ENCODE results near the gene TSPAN17. TPM values are rescaled to one million over a fixed set of nuclear protein-coding genes. Genes with fewer than 3 reads are reported as not detected.
A peak's percentile ranks its signal among the peaks of the same experiment; 100 is the strongest.
"Not testable (repeated sequence)": the region's sequence is repeated elsewhere in the genome, so short reads cannot be mapped to it uniquely, and the experiment has no call there.

The TSPAN17 gene, protein sequence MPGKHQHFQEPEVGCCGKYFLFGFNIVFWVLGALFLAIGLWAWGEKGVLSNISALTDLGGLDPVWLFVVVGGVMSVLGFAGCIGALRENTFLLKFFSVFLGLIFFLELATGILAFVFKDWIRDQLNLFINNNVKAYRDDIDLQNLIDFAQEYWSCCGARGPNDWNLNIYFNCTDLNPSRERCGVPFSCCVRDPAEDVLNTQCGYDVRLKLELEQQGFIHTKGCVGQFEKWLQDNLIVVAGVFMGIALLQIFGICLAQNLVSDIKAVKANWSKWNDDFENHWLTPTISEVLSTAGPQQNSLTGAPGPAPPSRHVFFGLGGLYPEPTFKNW
- 10 to 100 TPM; 31.3 to 36.3 (median 33.7) TPM for polyA plus RNA-seq (ENCODE audit: insufficient read length in 4 of 4)

DNA sequence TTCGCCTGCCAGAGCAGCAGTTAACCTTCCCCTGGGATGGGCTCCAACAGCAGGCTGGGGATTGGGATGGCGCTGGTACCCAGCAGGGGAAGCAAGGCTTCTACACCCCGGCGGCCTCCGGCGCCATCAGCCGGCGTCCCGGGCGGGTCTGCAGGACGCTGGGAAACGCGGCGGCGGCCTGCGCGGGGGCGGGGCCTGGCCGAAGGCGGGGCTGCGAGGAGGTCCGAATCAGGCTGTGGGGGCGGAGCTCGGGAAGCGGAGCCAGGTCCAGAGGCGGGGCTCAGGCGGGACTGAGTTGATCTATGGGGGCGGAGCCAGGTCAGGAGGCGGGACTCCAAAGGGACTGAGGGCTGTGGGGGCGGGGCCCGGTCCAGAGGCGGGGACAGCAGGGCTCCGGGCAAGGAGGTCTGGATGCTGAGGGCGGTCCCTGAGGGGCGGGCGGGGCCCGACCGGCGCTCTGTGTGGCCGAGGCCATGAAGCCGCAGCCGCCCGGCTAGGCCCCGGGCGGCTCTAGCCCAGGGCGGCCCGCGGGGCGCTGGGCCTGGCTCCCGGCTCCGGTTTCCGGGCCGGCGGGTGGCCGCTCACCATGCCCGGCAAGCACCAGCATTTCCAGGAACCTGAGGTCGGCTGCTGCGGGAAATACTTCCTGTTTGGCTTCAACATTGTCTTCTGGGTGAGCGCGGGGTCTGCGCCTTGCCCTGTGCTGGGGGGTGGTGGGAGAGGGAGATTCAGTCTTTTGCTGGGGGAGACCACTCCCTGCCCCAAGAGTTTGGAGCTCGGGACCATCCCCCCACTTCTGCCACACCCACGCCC is at the start of gene TSPAN17:
Gene TSPAN17, plus strand, starts transcription at position 455 of the 813 bp plus-strand sequence. Its CDS starts 132 bp downstream, at position 587.
- peak; percentile 98 to 99 (median 98) for DNase-seq (ENCODE audit: low read depth in 4 of 4, low spot score in 3 of 4)

DNA sequence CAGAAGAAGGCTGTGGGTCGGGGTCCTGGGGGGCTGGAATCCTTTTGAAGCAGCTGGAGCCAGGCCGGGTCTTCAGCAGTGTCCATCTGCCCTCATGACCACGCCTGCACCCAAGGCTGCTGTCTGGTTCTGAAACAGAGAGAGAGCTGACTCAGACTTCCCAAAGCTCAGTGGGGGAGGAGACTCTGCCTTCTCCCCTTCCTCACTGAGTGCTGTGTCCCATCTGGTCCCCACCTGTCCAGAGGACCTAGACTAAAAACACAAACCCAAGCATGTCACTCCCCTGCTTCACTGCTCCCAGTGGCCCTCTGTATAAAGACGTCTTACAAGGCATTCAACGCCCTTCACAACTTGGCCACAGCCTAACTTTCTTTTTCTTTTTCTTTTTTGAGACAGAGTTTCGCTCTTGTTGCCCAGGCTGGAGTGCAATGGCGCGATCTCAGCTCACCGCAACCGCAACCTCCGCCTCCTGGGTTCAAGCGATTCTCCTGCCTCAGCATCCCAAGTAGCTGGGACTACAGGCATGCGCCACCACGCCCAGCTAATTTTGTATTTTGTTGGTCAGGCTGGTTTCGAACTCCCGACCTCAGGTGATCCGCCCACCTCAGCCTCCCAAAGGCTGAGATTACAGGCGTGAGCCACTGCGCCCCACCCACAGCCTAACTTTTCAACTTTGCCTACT is 47.4 kb upstream of the TSPAN17 start:
- not testable (repeated sequence) for DNase-seq (ENCODE audit: low read depth in 4 of 4, low spot score in 3 of 4)

DNA sequence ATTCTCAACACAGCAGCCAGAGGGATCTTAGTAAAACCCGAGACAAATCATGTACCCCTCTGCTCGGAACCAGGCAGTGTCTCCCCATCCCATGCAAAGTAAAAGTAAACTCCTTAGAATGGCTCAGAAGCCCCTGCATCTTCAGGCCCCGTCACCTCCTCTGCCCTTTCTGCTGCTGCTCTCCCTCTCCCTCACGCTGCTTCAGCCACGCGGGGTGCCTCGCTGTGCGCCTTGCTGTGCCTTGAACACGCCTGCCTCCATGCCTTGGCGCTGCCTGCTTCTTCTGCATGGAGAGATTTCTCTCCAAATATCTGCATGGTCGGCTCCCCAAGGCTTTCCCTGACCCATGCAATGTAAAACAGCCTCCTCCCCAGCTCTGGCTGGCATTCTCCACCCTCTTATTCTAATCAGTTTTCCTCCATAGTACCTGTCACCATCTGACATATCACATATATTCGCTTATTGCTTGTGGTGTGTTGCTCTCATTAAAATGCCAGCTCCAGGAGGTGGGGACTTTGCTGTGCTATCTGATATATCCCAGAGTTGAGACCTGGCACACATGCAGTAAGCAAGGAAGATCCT is 45.3 kb upstream of the TSPAN17 start:
- DNase-seq (ENCODE audit: low read depth in 4 of 4, low spot score in 3 of 4) = no peak

- no peak for DNase-seq (ENCODE audit: low read depth in 4 of 4, low spot score in 3 of 4)
These were observed 44.2 kb upstream of the TSPAN17 start for GRCh38 chr5:176603091-176603490.

- no peak for DNase-seq (ENCODE audit: low read depth in 4 of 4, low spot score in 3 of 4)
These were observed 41.3 kb upstream of the TSPAN17 start for GRCh38 chr5:176606032-176606431.

GRCh38 chr5:176606875-176607274 is 40.4 kb upstream of the TSPAN17 start:
- DNase-seq (ENCODE audit: low read depth in 4 of 4, low spot score in 3 of 4) = no peak

GRCh38 chr5:176608142-176608705 is 39.1 kb upstream of the TSPAN17 start:
- no peak for DNase-seq (ENCODE audit: low read depth in 4 of 4, low spot score in 3 of 4)

DNA sequence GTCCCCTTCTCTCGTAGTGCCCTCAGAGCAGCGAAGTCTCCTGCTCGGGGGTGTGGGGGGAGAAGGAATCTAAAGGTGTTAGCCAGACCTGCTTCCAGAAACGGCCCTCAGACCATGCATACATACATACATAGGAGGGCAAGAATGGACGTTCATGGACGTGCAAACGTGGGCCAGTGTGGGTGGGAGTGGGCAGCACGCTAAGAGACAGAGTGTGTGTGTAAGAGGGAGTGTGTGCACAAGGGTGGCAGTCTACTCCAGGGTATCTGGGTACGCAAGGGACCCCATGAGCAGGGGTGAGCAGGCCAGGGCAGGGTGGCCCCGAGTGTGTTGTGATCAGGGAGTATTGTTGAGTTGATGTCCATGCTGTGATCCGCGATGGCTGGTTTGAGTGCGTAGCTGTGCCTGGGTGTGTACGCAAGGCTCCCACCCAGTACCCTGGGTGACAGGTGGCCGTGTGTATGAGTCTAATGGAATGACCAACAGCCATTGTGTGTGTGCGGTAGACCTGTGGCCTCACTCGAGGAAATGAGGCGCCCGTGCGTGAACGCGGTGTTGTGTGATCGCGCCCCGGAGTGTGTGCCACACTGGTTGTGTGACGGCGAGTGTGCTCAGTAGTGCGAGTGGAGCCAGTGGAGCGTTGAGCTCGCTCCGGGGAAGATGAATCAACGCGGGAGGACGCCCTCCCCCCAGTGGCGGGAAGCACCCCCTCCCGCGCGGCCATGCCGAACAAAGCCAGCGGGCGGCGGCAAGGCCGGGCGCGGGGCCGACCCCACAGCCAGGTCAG is 38.2 kb upstream of the TSPAN17 start:
- no peak for DNase-seq (ENCODE audit: low read depth in 4 of 4, low spot score in 3 of 4)

GRCh38 chr5:176609724-176610434 is 37.4 kb upstream of the TSPAN17 start, which contains the start of gene GPRIN1:
GPRIN1 (minus strand) TSS chr5:176610156; CDS start chr5:176599834, 10,322 bp downstream.
- DNase-seq (ENCODE audit: low read depth in 4 of 4, low spot score in 3 of 4) = peak in 2 of 4 donors; percentile 43 to 48

DNA sequence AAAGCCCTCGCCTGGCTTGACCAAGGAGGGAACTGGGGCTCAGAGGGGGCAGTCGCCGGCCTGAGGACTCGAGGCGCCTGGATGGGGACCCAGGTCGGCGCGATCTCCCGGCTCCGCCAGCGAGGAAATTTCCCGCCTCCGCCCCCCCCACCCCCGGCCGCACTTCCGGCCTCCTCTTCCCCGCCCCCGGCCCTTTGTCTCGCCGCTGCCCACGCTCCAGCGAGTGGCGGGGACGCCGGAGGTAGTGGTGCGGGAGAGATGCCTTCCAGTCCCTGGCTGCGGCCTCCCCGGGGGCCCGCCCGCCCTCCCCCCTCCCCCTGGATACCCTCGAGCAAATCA is 36.9 kb upstream of the TSPAN17 start:
- DNase-seq (ENCODE audit: low read depth in 4 of 4, low spot score in 3 of 4) = no peak

DNA sequence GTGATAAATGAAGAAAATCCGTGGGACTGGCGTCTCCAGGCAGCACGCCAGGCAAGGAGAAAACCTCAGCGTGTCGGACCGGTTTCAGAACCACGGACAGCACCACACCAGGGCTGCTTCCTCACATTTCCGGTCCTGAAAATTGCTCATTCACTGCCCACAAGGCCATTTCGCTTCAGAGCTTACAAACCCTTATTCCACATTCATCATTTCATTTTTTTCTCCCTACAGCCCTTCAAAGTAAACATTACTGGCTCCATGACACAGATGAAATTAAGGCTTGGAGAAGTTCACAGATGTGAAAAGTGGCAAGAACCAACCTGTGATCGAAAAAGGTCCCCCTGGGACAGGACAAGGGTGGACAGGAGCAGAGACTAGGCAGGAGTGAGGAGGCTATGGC is 35.8 kb upstream of the TSPAN17 start:
- DNase-seq (ENCODE audit: low read depth in 4 of 4, low spot score in 3 of 4) = peak in 3 of 4 donors; percentile 65 to 79 (median 73)

DNA sequence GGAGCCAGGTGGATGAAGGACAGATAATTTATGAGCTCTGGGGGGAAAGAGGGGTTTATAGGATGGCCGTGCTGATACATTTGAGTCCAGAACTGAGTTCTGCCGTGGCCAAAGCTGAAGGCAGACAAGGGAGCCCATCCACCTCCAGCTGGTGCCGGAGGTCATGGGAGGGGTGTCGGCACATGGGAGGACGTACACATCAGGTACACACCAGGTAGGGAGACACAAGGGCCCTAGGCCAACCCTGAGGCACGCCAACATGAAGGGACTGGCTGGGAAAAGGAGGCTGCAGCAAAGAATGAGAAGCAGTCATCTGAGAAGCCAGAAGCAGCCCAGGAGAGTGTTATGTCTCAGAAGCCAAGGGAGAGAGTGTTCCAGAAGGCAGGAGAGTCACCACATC is 35.3 kb upstream of the TSPAN17 start:
- no peak for DNase-seq (ENCODE audit: low read depth in 4 of 4, low spot score in 3 of 4)

DNA sequence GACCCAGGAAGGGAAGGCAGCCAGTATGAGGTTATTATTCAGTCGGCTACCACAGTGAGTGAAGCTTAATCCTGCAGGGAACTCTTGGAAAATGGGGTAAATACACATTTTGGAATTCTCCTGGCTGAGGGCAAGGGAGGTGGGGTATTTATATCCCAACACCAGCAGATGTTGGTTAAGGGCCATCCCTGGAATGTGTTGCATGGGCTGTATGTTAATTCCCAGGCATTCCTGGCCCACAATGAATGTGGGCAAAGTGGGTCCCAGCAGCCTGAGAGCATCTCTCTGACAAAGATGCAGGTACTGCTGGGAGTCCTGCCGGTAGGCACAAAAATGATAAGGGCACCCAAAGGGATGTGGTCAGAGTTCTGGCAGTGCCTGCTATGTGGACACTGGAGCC is 34.4 kb upstream of the TSPAN17 start:
- DNase-seq (ENCODE audit: low read depth in 4 of 4, low spot score in 3 of 4) = no peak

GRCh38 chr5:176614805-176615478 is 32.3 kb upstream of the TSPAN17 start:
- DNase-seq (ENCODE audit: low read depth in 4 of 4, low spot score in 3 of 4) = no peak

DNA sequence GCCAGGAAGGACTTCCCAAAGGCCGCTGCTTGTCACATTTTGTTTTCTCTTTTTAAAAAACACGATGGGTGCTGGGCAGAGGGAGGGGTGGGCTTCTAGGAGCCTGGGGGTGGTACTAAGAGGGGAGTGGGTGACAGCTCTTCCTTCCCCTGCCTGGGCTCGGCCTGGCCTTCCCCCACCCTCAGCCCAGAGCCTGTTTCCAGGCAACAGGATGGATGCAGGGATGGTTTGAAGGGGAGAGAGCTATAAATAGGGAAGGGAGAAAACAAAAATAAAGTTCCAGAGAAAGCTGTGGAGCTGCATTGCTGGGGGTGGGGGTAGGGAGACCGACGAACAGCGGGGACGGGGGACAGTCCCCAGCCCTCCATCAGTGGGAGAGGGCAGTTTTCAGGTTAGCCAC is 30.8 kb upstream of the TSPAN17 start:
- DNase-seq (ENCODE audit: low read depth in 4 of 4, low spot score in 3 of 4) = no peak

DNA sequence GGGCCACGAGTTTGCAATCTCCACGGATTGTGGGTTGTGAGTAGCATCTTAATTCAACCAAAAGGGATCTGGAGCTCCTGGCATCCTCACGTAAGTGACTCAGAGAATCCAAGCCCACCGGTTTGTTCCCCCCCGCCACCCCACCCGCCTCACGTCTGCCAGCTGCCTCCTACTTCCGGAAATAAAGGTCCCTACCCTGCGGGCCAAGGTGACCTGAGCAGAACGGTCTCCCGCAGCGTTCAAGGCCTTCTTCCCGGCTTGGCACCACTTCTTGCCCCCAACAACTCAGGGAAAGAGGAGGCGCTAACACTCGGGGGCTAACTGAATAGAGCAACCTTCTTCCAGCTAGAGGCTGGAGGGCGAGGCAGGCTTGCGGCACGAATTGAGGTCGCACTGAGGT is 28.5 kb upstream of the TSPAN17 start:
- DNase-seq (ENCODE audit: low read depth in 4 of 4, low spot score in 3 of 4) = no peak

DNA sequence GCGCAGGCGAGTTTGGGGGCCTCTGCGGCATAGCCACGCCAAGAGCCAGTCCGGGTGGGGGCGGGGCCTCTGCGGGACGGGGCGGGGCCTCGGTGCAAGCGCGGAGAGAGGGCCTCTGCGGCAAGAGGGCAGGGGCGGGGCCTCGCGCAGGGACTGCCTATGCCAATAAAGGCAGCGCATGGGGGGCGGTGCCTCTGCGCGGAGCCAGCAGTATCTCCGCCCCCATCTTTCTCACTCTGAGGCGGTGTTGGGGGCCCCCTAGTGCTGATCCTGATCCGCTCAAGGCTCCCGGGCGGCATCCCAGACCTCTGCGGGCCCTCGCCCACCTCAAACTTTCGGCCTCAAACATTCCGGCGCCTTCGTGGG is 28.1 kb upstream of the TSPAN17 start:
- DNase-seq (ENCODE audit: low read depth in 4 of 4, low spot score in 3 of 4) = peak in 2 of 4 donors; percentile 51 to 56

DNA sequence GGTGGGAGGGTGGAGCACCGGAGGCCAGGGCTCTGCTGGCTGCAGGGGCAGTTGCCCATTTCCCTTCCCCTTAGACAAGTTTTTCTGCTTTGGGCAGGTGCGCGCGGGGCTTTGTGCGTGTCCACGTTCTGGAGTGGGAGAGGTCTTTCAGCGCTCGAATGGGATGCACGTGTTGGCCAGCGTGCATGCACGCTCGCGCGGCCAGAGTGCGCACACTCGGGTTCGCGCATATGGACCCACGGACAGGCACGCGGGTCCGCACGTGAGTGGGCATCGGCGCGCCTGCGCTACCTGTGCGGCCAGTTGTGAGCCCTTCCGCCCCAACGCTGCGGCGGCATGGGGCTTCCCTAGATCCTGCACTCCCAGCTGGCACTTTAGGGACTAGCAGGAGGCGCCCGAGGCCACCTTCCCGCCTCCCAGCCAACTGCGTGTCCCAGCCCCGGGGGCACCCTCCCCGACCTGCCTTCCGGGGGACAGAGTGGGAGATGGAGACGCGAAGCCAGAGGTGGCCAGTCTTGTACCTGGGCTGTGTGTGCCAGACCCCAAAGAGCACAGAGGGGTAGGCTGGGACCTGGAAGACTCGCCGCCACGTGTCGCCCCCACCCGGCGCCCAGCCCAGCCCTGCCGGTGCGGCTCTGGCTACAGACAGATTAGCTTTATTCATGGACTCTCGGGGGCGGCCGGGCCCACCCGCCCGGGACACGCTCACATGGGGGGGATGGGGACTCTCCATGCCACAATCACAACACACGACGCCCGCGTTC is 27.5 kb upstream of the TSPAN17 start:
- DNase-seq (ENCODE audit: low read depth in 4 of 4, low spot score in 3 of 4) = no peak
